H1 (cell line): Measurements from ENCODE around the gene TMEM168. TPM values are rescaled to one million over a fixed set of nuclear protein-coding genes. Genes with fewer than 3 reads are reported as not detected.

ENCODE experiments used
- CTCF ChIP-seq, 3 experiments: IDR thresholded peaks; 1 replicate in 2 of 3; 2 replicates in 1 of 3; pipeline versions ENCODE4 v1.5.1 to v1.6.1; 2011; ENCODE audit warnings: low read length in 3 of 3, mild to moderate bottlenecking in 3 of 3, inconsistent platforms in 2 of 3, low read depth in 1 of 3, moderate library complexity in 1 of 3; ENCODE audit not compliant: insufficient read depth in 1 of 3; ENCODE audit errors: control extremely low read depth in 1 of 3
- KDM5A ChIP-seq: fragments of 200-600 bp; IDR thresholded peaks from 2 replicates; pipeline ENCODE4 v1.7.1; 2012; ENCODE audit warnings: mild to moderate bottlenecking, low read length, inconsistent platforms, mixed read lengths
- RXRA ChIP-seq: IDR thresholded peaks from 2 replicates; pipeline ENCODE4 v1.6.1; 2011; ENCODE audit warnings: low read depth, mild to moderate bottlenecking, low read length, moderate library complexity; ENCODE audit not compliant: insufficient read depth
- TEAD4 ChIP-seq: IDR thresholded peaks from 2 replicates; pipeline ENCODE4 v1.6.1; 2012; ENCODE audit warnings: low read depth, low read length, inconsistent platforms, mixed read lengths
- polyA plus RNA-seq, 7 experiments: library from polyadenylated mRNA; depleted of rRNA in 3 of 7; stranded (reverse) in 5 of 7; unstranded in 2 of 7; fragments of >200 nt in 5 of 7; fragments of 200-250 nt in 2 of 7; gene quantifications; 1 replicate in 5 of 7; 2 replicates in 1 of 7; 4 replicates in 1 of 7; pipeline versions ENCODE4 v1.2.1 to v1.2.3, GENCODE V29; 2011 to 2013; ENCODE audit warnings: missing spikeins in 2 of 7, mixed read lengths in 2 of 7
- total RNA-seq: library from RNA; stranded (reverse); fragmentation: NEBNext Ultra II Directional; extraction: Animal tissue kit (Norgen Biotek cat#: 25700); gene quantifications from 2 replicates; pipeline ENCODE4 v1.2.1, GENCODE V29; 2021
- TF ChIP-seq, protein P1 (sequence below): fragments of 300-600 bp; sonication (generic); IDR thresholded peaks from 2 replicates; pipeline ENCODE4 v1.7.1; 2012; ENCODE audit warnings: low read length, moderate library complexity, mild to moderate bottlenecking, inconsistent platforms; ENCODE audit not compliant: insufficient replicate concordance
- TF ChIP-seq, protein P2 (sequence below): IDR thresholded peaks from 2 replicates; pipeline ENCODE4 v1.6.1; 2012; ENCODE audit warnings: inconsistent platforms

TMEM168 gene
- total and polyA plus RNA-seq, 2 of the 8 experiments (the other 6 are each of a cell fraction or from before 2014, with no cell fraction given): 8.9 to 11.1 TPM

- TF ChIP-seq, protein P1, sequence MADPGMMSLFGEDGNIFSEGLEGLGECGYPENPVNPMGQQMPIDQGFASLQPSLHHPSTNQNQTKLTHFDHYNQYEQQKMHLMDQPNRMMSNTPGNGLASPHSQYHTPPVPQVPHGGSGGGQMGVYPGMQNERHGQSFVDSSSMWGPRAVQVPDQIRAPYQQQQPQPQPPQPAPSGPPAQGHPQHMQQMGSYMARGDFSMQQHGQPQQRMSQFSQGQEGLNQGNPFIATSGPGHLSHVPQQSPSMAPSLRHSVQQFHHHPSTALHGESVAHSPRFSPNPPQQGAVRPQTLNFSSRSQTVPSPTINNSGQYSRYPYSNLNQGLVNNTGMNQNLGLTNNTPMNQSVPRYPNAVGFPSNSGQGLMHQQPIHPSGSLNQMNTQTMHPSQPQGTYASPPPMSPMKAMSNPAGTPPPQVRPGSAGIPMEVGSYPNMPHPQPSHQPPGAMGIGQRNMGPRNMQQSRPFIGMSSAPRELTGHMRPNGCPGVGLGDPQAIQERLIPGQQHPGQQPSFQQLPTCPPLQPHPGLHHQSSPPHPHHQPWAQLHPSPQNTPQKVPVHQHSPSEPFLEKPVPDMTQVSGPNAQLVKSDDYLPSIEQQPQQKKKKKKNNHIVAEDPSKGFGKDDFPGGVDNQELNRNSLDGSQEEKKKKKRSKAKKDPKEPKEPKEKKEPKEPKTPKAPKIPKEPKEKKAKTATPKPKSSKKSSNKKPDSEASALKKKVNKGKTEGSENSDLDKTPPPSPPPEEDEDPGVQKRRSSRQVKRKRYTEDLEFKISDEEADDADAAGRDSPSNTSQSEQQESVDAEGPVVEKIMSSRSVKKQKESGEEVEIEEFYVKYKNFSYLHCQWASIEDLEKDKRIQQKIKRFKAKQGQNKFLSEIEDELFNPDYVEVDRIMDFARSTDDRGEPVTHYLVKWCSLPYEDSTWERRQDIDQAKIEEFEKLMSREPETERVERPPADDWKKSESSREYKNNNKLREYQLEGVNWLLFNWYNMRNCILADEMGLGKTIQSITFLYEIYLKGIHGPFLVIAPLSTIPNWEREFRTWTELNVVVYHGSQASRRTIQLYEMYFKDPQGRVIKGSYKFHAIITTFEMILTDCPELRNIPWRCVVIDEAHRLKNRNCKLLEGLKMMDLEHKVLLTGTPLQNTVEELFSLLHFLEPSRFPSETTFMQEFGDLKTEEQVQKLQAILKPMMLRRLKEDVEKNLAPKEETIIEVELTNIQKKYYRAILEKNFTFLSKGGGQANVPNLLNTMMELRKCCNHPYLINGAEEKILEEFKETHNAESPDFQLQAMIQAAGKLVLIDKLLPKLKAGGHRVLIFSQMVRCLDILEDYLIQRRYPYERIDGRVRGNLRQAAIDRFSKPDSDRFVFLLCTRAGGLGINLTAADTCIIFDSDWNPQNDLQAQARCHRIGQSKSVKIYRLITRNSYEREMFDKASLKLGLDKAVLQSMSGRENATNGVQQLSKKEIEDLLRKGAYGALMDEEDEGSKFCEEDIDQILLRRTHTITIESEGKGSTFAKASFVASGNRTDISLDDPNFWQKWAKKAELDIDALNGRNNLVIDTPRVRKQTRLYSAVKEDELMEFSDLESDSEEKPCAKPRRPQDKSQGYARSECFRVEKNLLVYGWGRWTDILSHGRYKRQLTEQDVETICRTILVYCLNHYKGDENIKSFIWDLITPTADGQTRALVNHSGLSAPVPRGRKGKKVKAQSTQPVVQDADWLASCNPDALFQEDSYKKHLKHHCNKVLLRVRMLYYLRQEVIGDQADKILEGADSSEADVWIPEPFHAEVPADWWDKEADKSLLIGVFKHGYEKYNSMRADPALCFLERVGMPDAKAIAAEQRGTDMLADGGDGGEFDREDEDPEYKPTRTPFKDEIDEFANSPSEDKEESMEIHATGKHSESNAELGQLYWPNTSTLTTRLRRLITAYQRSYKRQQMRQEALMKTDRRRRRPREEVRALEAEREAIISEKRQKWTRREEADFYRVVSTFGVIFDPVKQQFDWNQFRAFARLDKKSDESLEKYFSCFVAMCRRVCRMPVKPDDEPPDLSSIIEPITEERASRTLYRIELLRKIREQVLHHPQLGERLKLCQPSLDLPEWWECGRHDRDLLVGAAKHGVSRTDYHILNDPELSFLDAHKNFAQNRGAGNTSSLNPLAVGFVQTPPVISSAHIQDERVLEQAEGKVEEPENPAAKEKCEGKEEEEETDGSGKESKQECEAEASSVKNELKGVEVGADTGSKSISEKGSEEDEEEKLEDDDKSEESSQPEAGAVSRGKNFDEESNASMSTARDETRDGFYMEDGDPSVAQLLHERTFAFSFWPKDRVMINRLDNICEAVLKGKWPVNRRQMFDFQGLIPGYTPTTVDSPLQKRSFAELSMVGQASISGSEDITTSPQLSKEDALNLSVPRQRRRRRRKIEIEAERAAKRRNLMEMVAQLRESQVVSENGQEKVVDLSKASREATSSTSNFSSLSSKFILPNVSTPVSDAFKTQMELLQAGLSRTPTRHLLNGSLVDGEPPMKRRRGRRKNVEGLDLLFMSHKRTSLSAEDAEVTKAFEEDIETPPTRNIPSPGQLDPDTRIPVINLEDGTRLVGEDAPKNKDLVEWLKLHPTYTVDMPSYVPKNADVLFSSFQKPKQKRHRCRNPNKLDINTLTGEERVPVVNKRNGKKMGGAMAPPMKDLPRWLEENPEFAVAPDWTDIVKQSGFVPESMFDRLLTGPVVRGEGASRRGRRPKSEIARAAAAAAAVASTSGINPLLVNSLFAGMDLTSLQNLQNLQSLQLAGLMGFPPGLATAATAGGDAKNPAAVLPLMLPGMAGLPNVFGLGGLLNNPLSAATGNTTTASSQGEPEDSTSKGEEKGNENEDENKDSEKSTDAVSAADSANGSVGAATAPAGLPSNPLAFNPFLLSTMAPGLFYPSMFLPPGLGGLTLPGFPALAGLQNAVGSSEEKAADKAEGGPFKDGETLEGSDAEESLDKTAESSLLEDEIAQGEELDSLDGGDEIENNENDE: no peak
- TF ChIP-seq, protein P2, sequence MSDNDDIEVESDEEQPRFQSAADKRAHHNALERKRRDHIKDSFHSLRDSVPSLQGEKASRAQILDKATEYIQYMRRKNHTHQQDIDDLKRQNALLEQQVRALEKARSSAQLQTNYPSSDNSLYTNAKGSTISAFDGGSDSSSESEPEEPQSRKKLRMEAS: no peak
- TF ChIP-seq CTCF (IDR thresholded peaks at IDR 0.05; ENCODE audit: control extremely low read depth in 1 of 3, insufficient read depth in 1 of 3, low read depth in 1 of 3, low read length in 3 of 3) (no peak), RXRA (no peak), KDM5A (no peak), TEAD4 (no peak)
These were observed 26.2 kb downstream of the TMEM168 start (continued) for GRCh38 chr7:112763996-112764395.
